ENCODE results near the gene PLEKHO1.

- TF ChIP-seq PREB (CRISPR knock-in tag; IDR thresholded peaks at IDR 0.05; ENCODE audit: borderline replicate concordance) = no peak
- no peak for TF ChIP-seq IRF2 (CRISPR knock-in tag; IDR thresholded peaks at IDR 0.05; ENCODE audit: borderline replicate concordance, low read depth)
- TF ChIP-seq CTCF (IDR thresholded peaks at IDR 0.05) = no peak
- TF ChIP-seq NFYB (CRISPR knock-in tag; conservative IDR thresholded peaks at IDR 0.05; ENCODE audit: low read depth) = no peak
- no peak for TF ChIP-seq CREM (CRISPR knock-in tag; IDR thresholded peaks at IDR 0.05)
- TF ChIP-seq ZBTB43 (CRISPR knock-in tag; IDR thresholded peaks at IDR 0.05) = no peak
- TF ChIP-seq ZNF423 (CRISPR knock-in tag; IDR thresholded peaks at IDR 0.05) = no peak
- TF ChIP-seq NFE2L1 (CRISPR knock-in tag; IDR thresholded peaks at IDR 0.05) = no peak
- no peak for TF ChIP-seq ELF4 (CRISPR knock-in tag; IDR thresholded peaks at IDR 0.05; ENCODE audit: low read depth)
- TF ChIP-seq CBFB (CRISPR knock-in tag; IDR thresholded peaks at IDR 0.05; ENCODE audit: low read depth) = no peak
Observed at GRCh38 chr1:150154143-150154542, 4.4 kb downstream of the PLEKHO1 start.
